Central memory CD4-positive, alpha-beta T cell (primary cell): Measurements from ENCODE around the gene SHB.

Experiments used
- DNase-seq: peaks from one replicate; pipeline ENCODE4 v3.0.0; 2022

SHB gene

GRCh38 chr9:38086496-38086895 lies 17.5 kb upstream of the SHB start:
- DNase-seq = no peak

- no peak for DNase-seq
Observed at GRCh38 chr9:38085308-38085707, 16.3 kb upstream of the SHB start.

DNA sequence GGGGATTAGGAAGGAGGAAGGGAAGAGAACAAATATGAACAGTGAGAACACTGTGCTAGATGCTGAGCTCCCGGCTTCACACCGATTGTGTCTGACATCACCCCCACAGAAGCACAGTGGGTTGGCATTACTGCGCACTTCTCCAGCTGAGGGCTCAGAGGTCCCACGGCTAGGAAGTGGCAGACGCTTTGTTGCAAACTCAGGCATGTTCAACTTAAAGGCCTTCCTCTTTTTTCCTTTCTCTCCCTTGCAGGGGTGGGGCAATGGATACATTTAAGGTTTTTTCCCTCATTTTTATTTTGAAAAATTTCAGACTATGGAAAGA lies 15.5 kb upstream of the SHB start:
- DNase-seq = no peak

DNA sequence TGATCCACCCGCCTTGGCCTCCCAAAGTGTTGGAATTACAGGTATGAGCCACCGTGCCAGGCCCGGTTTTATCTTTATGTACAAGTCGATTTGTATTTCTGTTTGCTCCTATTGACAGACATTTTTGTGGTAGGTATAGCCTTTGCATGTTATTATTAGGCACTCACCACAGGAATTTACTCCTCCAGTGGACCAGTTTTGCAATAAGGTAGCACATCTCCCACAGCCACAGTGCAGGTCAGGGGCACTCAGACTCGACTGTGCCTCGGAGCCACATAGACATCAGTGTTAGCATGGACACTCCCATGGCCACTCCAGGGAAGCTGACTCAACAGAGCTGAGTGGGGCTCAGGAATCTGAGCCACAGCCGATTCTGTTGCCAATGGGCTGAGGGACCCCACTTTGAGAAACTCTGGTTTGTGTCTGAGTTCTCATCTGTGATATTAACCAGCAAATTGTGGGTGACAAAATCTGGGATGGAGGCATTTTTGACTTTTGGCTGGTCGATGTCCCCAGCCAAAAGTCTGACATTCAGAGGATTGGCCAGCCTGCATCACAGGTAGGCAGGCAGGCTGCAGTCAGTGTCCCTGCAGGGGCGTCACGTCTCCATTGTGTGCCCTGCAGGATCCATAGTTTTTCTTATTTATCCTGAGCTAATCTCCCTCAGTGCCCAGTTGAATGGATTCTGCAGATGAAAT lies 15.0 kb upstream of the SHB start:
- DNase-seq = no peak

DNA sequence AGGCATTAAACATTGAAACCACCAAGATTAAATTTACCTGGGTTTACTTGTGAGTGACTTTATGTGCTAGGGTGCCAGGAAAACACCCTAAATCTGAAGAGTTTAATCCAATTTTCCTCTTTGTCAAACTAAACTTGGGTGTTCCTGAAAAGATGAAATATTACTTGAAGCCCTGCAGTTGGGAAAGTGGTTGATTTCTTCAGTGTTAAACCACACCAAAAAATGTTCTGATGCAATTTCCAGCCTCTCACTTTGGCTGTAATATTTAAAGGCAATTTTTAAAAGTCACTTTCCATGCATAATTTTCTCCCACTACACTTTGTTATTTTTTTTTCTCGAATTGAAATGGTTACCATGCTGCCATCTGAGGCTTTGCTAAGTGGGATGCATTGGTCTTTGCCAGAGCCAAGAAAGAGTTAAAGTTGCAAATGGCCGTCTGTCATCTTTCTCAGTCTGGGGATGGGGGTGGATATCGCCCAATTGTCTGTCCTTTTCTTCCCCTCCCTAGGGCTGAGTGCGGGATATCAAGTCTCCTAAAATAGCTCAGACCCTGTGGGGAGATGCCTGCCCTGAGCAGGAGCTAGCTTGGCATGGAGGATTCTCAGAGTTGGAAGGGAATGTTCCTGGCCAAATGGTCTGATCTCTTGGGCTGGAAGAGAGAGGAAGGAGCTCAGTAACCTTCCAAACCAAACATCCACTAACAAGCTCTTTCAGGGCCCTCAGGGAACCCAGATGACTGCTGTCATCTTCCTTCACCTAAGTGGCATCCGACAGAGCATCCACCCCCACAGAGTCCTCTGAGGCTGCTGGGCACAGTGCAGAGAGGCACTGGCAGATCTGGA lies 13.6 kb upstream of the SHB start:
- no peak for DNase-seq

GRCh38 chr9:38081356-38082108 lies 12.5 kb upstream of the SHB start:
- no peak for DNase-seq

- no peak for DNase-seq
Observed at GRCh38 chr9:38079461-38080031, 10.5 kb upstream of the SHB start.

DNA sequence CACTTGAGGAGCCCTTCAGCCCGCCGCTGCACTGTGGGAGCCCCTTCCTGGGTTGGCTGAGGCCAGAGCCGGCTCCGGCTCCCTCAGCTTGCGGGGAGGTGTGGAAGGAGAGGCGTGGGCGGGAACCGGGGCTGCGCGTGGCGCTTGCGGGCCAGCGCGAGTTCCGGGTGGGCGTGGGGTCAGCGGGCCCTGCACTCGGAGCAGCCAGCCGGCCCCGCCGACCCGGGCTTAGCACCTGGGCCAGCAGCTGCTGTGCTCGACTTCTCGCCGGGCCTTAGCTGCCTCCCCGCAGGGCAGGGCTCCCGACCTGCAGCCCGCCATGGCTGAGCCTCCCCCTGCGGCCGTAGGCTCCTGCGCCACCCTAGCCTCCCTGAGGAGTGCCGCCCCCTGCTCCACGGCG lies 6.2 kb upstream of the SHB start:
- no peak for DNase-seq

- DNase-seq = no peak
Observed at GRCh38 chr9:38074441-38074961, 5.5 kb upstream of the SHB start.

DNA sequence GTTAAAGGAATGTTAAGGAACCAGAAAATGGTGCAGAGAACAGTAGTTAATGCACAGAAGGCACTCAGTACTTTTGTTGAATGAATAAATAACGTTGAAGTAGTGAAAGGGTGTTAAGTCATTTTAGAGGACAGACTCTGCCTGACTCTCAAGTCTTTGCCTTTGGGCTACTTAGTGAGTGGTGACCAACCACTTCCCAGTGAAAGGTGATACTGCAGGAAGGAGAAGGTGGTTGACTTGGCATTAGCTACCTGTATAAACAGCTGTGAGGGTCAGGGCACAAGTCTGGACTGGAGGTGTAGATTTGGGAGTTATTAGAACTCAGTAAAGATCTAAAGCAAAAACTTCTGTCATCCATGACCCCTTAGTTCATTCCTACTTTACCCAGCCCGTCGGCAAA lies 4.9 kb upstream of the SHB start:
- DNase-seq = no peak

- DNase-seq = no peak
Observed at GRCh38 chr9:38071470-38072134, 2.6 kb upstream of the SHB start.

DNA sequence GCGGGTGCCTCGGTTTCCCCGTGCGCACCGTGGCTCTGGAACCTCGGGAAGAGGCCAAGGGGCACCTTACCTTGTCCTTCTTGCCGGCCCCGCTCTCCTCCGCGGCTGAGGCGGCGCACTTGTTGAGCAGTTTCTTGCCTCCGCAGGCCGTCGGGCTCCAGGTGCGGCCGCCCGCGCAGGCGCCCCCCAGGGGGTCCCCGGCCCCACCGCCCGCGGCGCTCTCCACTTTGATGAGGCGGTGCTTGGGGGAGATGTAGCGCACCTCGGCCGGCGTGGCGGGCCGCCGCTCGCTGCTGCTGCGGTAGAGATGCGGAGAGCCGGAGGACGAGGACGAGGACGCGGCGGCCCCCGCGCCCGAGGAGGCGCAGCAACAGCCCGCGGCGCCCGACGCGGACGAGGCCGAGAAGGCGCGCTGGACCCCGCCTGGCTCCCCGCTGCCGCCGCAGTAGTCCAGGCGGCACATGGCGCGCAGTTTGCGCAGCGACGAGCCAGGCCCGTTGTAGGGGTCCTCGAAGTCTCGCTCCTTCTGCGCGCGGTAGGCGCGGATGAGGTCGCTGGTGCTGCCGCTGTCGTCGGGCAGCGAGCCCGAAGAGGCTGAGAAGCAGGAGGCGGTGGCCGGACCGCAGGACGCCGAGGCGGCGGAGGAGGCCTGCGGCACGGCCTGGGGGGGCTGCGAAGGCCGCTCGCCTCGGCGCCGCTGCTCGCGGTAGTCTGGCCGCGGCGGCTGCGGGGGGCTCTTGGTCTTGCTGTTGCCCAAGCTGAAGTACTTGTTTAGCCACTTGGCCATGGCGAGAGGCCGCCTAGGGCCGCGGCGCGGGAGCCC lies 957 bp downstream of the SHB start:
- DNase-seq = no peak

- peak; percentile 8 for DNase-seq
Observed at GRCh38 chr9:38066914-38067858, 1.8 kb downstream of the SHB start.

- no peak for DNase-seq
Observed at GRCh38 chr9:38066197-38066913, 2.7 kb downstream of the SHB start.

GRCh38 chr9:38065369-38066075 lies 3.5 kb downstream of the SHB start:
- no peak for DNase-seq

- no peak for DNase-seq
Observed at GRCh38 chr9:38064842-38065368, 4.1 kb downstream of the SHB start.

DNA sequence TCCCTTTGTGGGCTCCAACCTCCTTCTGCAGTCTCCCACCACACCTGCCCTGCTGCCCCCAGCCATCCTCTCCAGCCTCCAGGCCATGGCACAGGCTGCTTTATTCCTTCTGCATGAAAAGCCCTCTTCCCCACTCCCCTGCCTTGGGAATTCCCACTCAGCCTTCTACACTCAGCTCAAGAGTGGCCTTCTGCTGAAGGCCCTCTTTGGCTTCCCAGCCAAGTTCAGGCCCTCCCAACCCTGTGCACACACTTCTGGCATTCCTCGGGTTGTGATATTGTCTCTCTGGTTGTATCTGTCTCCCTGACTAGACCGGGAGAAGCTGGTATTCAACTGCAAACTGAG lies 5.7 kb downstream of the SHB start:
- DNase-seq = no peak

GRCh38 chr9:38062498-38063362 lies 6.3 kb downstream of the SHB start:
- DNase-seq = no peak
